Right atrium auricular region (tissue), 2 donors: ENCODE results near the gene IL23R. TPM values are rescaled to one million over a fixed set of nuclear protein-coding genes. Genes with fewer than 3 reads are reported as not detected.

ENCODE experiments used
- DNase-seq: peaks from one replicate; pipeline ENCODE4 v3.0.0-alpha.2; 2019; ENCODE audit warnings: low spot score
- H3K27ac ChIP-seq, 2 donors: fragments of 200-600 bp; sonication (generic); 1 replicate in 1 of 2; 2 replicates in 1 of 2; pipeline ENCODE4 v1.5.1; 2016 to 2019
- H3K27me3 ChIP-seq, 2 donors: fragments of 200-600 bp; sonication (generic); one replicate each; pipeline versions ENCODE4 v1.5.1 to v1.6.0; 2017 to 2019
- H3K36me3 ChIP-seq: fragments of 200-600 bp; sonication (generic); one replicate; pipeline ENCODE4 v1.5.1; 2016
- H3K4me1 ChIP-seq, 2 donors: fragments of 200-600 bp; sonication (generic); one replicate each; pipeline versions ENCODE4 v1.5.1 to v1.6.0; 2017 to 2019
- H3K4me3 ChIP-seq, 2 donors: fragments of 200-600 bp; sonication (generic); 1 replicate in 1 of 2; 2 replicates in 1 of 2; pipeline ENCODE4 v1.5.1; 2017 to 2019; ENCODE audit warnings: mild to moderate bottlenecking in 1 of 2, moderate library complexity in 1 of 2
- H3K9me3 ChIP-seq, 2 donors: fragments of 200-600 bp; sonication (generic); one replicate each; pipeline ENCODE4 v1.5.1; 2019
- total RNA-seq, 2 donors: library from RNA; depleted of rRNA; stranded (reverse); fragments of >200 nt; gene quantifications; one replicate each; pipeline ENCODE4 v1.1.0, GENCODE V29; 2016
- TF ChIP-seq, protein P1 (sequence below), 2 donors: fragments of 200-600 bp; sonication (generic); IDR thresholded peaks; one replicate each; pipeline ENCODE4 v1.5.1; 2019; ENCODE audit warnings: antibody characterized with exemption in 2 of 2

The IL23R gene
- total RNA-seq, 2 donors from 2014 or later: not detected

DNA sequence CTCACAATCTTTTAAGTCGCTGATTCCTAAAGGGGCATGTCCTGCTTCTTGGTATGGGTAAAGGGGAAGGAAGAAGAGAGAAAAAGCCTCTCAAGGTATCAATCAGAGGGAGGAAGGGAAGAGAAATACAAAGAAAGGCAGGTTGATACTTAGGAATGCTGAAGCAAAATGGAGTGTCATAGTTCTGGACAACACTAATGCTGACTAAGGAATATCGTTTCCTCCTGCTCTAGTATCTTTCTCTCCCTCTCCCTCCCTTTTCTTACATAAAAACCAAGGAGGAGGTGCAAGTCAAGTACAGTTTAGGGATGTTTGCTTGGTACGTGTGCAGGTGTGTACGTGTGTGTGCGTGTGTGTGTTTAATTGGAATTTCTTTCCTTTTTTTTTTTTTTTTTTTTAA, 96.5 kb downstream of the IL23R start:
- TF ChIP-seq, protein P1, sequence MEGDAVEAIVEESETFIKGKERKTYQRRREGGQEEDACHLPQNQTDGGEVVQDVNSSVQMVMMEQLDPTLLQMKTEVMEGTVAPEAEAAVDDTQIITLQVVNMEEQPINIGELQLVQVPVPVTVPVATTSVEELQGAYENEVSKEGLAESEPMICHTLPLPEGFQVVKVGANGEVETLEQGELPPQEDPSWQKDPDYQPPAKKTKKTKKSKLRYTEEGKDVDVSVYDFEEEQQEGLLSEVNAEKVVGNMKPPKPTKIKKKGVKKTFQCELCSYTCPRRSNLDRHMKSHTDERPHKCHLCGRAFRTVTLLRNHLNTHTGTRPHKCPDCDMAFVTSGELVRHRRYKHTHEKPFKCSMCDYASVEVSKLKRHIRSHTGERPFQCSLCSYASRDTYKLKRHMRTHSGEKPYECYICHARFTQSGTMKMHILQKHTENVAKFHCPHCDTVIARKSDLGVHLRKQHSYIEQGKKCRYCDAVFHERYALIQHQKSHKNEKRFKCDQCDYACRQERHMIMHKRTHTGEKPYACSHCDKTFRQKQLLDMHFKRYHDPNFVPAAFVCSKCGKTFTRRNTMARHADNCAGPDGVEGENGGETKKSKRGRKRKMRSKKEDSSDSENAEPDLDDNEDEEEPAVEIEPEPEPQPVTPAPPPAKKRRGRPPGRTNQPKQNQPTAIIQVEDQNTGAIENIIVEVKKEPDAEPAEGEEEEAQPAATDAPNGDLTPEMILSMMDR (IDR thresholded peaks at IDR 0.05): no peak
- Histone ChIP-seq H3K27ac (no peak overlapping the region), H3K9me3 (no peaks in the 10 kb centered on the region), H3K4me1 (no peaks in the 10 kb centered on the region), H3K27me3 (no peaks in the 10 kb centered on the region), H3K36me3 (no peaks in the 10 kb centered on the region), H3K4me3 (no peak overlapping the region)
- DNase-seq: no peak

DNA sequence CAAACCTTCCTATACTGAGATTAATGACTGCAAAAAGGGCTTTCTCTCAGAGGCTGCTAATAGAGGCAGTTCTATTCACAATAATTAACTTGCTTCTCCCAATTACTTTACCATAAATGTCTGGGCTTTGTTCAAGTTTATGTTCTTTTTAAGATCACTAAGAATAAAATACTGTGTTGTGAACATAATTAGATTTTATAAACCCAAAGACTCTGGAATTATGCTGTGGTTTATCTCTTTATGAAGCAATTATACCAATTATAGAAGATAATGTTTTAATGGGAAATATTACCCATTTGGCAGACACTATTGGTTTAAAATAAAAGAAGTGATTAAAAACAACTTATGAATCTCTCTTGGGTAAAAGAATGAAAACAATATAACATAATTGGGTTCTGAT, 97.9 kb downstream of the IL23R start:
- Histone ChIP-seq H3K27me3 (no peaks in the 10 kb centered on the region), H3K36me3 (no peaks in the 10 kb centered on the region), H3K4me1 (no peaks in the 10 kb centered on the region), H3K27ac (no peak overlapping the region), H3K4me3 (no peak overlapping the region), H3K9me3 (no peaks in the 10 kb centered on the region)
- no peak for DNase-seq
- TF ChIP-seq, protein P1 (IDR thresholded peaks at IDR 0.05): no peak

DNA sequence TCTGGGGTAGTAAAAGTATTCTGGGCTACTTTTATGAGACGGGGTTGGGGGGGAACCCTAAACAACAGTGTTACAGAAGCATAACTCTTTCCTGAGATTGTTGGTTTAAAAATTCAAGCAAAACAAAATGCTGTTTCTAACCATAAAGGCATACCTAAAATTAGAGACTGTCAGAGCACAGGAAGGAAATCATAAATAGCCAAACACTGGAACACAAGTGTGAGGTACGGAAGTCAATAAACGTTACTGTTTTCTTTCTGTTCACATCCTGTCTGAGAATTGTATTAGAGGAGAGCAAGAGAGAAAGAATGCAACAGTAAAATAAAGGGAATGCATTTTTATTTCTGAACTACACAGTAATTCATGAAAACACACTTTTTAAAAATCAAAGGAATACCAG, 98.6 kb downstream of the IL23R start:
- Histone ChIP-seq H3K9me3 (no peaks in the 10 kb centered on the region), H3K4me1 (no peaks in the 10 kb centered on the region), H3K27me3 (no peaks in the 10 kb centered on the region), H3K4me3 (no peak overlapping the region), H3K27ac (no peak overlapping the region), H3K36me3 (no peaks in the 10 kb centered on the region)
- no peak for DNase-seq
- TF ChIP-seq, protein P1 (IDR thresholded peaks at IDR 0.05): no peak

DNA sequence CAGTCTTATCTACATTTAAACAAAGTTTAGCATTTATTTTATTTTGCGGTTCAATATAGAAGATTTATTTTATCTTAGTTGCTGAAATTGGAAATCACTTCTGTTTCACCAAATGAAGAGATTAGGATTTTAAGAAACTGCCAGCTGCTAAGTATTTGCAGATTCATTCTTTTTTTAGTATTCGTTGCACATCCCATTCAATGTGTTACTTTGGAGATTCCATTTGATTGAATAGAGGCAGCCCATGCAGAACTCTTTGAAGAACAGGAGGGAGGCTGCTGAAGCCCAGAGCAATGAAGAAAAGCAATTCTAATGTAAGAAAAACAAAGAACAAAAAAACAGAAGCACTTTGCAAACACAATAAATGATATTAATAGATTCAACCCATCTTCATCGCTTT, 102.8 kb downstream of the IL23R start:
- Histone ChIP-seq H3K27me3 (no peaks in the 10 kb centered on the region), H3K9me3 (peaks cover 0 to 8% of the 10 kb centered on the region in 2 donors), H3K4me1 (no peaks in the 10 kb centered on the region), H3K4me3 (no peak overlapping the region), H3K27ac (no peak overlapping the region), H3K36me3 (no peaks in the 10 kb centered on the region)
- no peak for DNase-seq
- TF ChIP-seq, protein P1 (IDR thresholded peaks at IDR 0.05): no peak

DNA sequence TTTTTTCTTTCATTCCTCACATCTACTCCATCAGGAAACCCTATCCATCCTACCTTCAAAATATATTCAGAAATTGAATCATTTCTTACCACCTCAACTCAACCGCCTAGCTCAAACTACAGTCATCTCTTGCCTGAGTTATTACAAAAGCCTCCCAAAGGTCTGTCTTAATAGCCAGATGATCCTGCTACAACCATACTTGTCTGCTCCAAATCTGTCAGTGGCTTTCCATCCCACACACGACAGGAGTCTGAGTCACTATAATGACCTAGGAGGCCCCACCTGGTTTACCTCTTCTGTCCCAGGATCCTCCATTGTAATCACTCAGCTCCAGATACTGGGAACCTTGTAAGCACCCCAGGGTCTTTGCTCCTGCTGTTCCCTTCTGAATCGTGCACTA, 104.3 kb downstream of the IL23R start:
- Histone ChIP-seq H3K27ac (no peak overlapping the region), H3K4me3 (no peak overlapping the region)
- TF ChIP-seq, protein P1 (IDR thresholded peaks at IDR 0.05): no peak

DNA sequence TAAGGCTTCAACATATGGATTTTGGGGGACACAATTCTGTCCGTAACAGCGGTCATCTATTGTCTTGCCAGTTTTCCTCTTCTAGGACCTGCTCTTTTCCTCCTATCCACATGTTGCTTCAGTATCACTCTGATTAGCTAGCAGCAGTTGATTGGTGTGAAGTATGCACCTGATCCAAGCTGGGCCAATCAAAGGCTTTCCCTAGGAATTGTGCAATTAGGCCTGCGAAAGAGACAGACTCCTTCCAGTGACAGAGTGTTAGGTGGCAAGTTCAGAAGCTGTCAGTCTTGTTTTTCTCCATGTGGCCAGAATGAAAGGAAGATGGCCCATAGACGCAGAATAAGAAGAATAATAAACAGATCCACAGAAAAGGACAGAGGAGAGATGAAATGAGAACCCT, 107.3 kb downstream of the IL23R start:
- H3K36me3 ChIP-seq: no peaks in the 10 kb centered on the region
- TF ChIP-seq, protein P1 (IDR thresholded peaks at IDR 0.05): no peak
- no peaks in the 10 kb centered on the region for H3K4me1 ChIP-seq

More for the DNA sequence above, 104.3 kb downstream of the IL23R start:
- Histone ChIP-seq H3K4me1 (no peaks in the 10 kb centered on the region), H3K27me3 (no peaks in the 10 kb centered on the region), H3K36me3 (no peaks in the 10 kb centered on the region), H3K9me3 (peaks cover 0 to 8% of the 10 kb centered on the region in 2 donors)
- DNase-seq: no peak

More for the DNA sequence above, 107.3 kb downstream of the IL23R start:
- Histone ChIP-seq H3K4me3 (no peak overlapping the region), H3K27ac (no peak overlapping the region), H3K9me3 (peaks cover 0 to 8% of the 10 kb centered on the region in 2 donors), H3K27me3 (no peaks in the 10 kb centered on the region)
- no peak for DNase-seq
